HG02763 (cell line): ENCODE results near the gene VPS41.

Experiments used
- ATAC-seq: cut with Tn5 transposase; IDR thresholded peaks from one replicate; pipeline ENCODE4 v1.9.1; 2021; ENCODE audit warnings: mild to moderate bottlenecking, moderate library complexity; ENCODE audit not compliant: unreplicated experiment

The VPS41 gene

DNA sequence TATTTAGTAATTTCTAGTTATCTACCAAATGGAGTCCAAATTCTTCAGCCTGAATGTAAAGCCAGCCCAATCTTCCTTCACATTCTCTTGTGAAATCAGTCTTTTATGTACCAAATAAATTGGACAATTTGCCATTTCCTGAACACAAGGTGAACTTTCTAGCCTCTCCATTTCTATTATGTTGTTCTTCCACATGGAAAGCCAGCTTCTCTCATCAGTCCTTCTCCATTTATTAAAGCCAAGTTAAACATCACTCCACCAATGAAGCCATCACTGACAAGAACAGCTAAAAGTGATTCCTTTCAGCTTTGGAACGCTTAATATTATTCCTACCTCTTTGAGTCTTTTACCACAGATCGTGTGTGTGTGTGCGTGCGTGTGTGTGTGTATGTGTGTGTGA, 88.4 kb downstream of the VPS41 start:
- no peak for ATAC-seq

DNA sequence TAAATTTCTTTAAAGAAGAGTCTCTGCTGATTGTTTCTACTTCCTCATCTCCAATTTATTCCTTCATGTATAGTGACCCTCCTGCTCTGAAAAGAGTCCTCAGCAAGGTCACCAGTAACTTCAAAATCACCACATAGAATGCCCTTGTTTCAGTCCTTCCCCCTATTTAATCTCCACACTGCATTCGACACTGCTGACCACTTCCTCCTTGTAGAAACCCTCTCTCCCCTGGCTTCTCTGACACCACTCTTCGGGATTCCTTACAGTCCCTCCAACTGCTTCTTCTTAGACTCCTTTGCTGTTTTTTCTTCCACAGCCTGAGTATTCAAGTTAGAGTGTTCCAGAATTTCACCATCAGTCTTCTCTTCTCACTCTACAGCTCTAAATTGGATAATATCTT, 89.5 kb downstream of the VPS41 start:
- no peak for ATAC-seq

DNA sequence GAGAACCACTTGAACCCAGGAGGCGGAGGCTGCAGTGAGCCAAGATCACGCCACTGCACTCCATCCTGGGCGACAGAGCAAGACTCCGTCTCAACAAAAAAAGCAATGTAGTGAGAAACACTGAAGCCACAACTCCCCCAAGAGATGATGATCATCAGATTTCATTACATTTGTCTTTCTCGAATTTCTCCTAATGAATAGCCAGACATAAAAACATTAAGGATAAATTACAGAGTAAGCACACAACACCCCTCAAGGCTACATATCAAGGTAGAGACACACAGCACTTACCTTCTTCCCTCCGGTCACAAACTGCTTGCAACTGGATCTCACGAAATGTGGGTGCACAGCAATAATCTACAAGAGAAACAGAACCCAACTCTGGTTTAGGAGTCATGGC, 91.5 kb downstream of the VPS41 start:
- no peak for ATAC-seq

DNA sequence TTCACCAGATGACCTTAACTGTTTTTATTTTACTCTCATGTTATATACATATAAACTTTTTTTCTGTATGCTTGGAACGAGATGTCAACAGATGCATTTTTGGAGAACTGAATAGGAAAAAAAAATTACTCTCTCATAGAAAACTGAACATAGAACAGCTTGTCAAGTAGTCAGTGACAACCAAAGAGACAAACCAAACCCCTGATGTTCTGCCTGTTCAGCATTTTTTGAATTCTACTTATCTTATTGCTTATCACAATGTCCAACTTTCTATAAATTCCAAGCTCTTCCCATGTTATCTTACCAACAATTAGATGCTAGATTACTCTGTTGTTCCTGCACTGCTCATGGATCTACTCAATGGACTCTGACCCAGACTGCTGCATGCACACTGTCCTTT, 95.2 kb downstream of the VPS41 start:
- no peak for ATAC-seq

DNA sequence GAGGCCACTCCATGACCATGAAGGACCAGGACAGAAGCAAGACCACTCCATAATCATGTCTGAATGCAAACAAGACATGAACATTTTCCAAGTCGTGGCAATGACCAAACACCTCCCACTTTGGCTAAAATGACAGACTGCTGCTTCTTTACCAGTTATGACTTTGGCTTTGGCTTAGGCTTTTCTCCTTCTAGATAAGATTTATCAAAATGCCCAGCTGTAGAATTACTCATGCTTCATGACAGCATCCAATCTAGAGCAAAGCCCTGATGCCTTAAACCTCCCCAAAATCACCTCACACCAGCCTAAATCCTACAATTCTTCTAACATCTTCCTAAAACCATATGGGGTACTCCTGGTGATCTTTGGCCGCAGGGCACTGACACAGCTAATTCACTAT, 102.1 kb downstream of the VPS41 start:
- no peak for ATAC-seq

DNA sequence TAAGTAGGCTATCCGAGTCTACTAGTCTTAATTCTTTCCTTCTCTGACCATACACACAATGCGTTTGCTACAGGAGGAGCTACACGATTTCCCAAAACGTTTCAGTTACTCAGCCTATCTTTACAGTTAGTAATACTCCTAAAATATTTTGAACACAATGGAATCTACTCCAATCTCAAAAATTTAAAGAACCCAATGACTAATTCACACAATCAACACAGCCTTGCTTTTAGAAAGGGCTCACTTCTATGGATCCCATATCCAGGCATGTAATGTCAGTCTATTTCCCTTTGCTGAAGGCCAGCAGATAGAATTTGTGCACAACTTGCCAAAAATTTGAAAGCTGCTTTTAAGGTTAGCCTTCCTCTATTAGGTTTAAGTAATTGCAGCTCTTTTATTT, 107.2 kb downstream of the VPS41 start:
- no peak for ATAC-seq

DNA sequence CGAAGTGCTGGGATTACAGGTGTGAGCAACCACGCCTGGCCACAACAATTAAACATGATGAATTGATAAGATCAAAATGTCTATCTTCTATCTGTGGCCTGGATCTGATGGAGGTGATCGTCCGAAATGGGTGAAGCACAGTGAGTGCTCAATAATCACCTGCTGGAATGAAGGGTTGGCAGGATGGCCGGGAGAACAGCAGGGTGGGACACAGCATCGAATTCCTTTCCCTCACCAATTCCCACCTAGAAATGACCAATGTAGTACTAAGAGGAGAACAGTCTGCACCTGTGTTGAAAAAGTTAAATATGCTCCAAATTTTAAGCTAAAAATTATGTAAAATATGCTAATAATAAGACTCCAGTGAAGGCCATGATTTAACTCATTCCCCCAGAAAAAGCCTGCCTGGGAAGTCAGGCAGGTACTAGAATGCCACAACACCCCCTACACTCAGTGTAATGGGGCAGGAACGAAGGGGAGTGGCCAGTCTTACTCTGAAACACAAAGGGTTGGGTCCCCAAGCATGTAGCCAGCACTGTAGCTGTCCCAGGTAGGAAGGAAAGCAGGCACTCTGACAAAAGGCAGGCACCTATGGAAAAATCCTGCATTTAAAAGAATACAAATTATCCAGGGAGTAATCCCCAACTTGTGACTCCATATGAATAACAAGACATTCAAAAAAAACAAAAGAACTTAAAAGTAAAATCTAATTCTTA, 110.3 kb downstream of the VPS41 start:
- no peak for ATAC-seq

DNA sequence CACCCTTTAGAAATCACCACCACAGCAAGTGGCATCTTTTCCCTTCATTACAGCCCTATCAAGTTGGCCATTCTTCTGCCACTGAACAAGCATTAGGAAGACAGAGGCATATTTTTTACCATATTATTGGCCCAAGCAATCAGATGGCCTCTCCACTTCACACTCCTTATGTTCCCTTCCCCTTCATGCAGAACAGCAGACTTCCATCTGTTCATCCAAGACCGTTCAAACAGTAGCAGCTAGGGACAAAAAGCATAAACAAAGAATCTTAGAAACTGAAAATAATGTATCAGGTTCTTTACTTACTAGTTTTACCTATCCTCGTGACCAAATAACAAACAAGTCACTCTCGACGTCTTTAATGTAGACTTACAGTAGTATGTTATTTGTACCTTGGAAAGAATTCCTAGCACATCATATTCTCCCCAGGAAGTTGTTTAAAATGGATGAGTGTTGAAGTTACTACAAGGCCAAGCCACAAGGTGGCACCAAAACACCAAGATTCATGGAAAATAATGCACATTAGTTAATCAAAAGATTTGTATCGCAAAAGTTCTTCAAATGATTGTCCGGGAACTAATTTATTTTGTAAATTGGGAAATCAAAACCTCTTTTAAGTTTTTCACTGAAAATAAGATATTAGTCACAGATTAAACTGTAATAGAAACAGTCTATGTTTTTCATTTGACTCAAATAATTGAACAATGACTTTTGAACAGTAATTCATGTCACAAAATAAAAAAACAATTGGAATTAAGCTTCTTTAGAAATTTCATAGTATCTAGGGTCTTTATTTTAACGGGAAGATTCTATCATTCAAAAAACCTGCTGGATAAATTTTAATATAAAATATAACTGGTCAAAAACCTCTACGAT, 112.1 kb downstream of the VPS41 start:
- no peak for ATAC-seq

DNA sequence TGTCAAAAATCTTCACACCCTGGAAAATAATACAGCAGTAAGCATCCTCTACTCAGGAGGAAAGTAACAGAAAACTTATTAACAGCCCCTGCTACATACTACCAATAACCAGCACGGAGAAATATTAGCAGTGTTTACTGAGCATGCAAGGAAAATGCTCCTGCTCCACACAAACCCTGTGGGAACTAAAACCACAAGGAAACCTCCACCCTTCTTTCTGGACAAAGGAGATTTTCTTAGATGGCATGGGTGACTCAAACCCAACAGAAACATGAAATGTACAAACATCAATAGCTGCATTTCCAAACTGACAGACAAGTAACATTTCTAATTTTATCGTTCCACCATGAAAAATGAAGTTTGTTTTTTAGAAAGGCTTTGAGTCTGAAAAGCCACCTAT, 113.4 kb downstream of the VPS41 start:
- ATAC-seq: no peak

DNA sequence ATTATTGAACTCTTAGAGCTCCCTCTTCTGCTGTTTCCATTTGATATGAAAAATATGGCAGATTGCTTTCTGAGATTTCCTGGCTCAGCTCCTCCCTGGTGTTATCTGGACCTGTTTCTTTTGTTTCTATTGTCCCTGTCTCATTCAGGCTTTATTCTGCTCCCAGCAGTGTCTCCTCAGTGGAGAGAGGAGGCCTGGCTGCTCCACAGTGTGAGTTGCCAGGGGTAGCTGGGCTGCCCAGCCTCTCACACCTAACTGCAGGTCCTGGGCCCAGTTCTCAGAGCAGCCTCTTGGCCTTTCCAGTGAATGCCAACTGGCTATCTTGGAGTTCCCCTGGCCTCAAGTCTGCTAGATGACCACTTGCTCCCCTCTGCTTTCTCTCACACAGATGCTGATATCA, 127.0 kb downstream of the VPS41 start:
- no peak for ATAC-seq

DNA sequence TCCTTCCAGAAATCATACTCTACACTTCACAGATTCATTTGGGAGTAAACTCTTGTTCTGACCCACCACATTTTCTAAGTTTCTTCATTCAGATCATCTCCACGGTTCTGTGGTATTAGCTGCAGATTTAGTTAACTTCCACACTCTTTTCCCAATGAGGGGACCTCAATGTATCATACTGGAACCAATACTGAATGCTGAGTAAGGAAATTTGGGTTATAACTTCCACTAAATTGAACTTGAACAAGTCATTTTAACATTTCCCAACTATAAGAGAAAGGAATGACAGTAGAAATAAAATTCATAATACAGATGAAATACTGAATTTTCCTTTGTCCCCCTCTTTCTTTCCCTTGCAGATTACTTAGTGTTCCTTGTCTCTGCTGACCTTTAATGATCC, 131.4 kb downstream of the VPS41 start:
- no peak for ATAC-seq

DNA sequence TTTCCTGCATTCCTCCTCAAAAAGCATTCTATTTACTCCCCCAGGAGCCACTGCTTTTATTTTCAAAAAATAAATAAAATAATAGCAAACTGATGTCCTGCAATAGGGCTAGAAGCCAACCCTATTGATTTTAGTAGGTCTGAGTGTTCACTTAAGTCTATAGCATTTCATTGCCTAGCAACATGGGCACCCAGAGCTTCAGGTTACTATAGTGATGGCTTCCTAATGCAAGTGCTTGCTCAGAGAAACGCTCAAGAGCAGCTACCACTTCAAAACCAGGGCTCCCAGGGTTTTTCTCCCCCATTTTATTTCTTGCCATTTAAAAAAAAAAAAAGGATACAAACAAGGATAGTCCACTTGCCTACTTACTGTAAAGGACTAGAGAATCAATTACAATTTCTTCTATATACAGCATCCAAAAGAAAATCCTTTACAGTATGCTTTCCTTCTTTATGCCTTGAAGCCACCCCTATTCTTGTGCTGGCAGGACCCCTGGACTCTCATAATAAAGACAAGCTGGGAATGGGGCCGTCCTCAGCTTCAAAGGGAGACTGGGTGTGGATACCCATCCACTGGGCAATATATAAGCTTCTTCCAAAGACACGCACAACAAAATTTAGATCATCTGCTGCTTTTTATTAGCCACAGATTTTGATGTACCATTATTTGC, 133.3 kb downstream of the VPS41 start:
- ATAC-seq: no peak

DNA sequence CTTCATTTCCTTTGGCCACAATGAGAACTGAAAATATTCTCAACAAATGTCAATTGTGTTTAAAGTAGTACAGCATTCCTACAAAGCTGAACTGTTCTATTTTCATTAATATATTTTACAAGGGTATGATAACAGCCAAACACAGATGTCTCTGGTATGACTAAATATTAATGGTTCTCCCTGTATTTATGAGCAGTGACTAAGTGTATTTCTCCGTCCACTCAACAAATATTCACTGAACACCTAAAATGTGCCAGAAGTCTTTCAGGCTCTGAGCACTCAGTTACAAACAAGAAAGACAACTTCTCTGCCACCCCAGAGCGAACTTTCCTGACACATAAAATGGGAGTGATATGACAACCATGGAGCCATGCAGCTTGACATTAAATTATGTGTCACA, 135.6 kb downstream of the VPS41 start:
- no peak for ATAC-seq

DNA sequence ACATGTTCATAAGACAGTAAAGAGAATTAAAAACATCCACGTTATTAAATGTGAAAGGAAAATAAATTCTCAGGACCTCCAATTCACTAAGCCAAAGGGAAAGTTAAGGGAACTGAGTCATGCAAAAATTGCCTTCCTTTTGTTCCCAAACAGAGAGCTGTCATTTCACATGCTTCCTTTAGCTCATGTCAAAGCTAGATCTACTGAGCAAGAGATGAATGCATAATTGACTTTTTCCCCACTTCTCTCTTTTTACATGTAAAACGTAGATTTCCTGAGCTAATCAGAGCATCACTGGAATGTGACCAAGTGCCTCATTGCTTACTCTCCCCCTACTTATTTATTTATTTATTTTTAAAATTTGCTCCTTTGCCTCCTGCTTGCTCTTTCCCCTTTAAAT, 148.8 kb downstream of the VPS41 start:
- ATAC-seq: no peak

DNA sequence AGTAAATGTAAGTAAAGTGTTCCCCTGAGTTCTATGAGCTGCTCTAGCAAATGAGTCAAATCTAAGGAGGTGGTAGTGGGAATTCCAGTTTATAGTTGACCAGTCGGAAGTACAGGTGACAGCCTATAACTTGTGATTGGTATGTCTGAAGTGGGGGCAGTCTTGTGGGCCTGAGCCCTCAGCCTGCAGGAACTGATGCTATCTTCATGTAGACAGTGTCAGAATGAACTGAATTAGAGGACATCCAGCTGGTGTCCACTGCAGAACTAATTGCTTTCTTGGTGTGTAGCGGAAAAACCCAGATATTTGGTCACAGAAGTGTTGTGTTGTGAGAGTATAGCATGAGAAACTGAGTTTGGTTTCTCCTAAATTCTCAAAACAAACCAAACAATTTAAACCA, 150.0 kb downstream of the VPS41 start:
- ATAC-seq: no peak

DNA sequence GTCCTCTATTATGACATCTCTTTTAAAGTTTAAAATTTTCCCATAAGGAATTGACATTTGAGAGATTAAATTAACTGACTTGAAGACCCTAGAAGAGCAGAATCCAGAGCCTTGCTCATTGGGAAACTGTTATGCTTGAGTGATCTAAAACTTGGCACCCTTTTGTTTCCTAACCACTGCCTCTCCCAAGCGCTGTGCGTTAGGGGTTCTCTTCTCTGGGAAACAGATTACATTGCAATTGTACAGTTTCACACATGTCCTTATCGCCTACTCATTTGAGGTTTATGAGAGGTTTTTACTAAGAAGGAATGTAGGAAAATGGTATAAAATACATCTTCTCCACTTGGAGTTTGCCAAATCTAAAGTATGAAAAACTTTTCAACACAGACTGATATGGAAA, 151.1 kb downstream of the VPS41 start:
- ATAC-seq: no peak

DNA sequence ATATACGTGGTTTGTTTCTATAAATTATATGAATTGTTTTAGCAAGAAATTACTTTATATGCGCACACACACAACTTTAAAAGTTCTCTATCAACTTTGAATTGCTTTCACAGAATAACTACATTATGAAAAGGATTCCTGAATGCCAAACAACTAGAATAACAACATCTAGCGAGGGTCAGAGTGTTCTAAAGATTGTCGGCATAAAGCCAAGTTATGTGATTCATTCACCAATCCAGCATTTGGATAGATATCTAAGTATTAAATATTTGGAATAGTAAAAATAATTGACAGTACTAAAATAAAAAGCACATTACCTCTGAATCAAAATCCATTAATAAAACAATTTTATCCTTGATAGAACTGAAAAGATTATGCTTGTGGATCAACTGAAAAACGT, 152.5 kb downstream of the VPS41 start:
- no peak for ATAC-seq

DNA sequence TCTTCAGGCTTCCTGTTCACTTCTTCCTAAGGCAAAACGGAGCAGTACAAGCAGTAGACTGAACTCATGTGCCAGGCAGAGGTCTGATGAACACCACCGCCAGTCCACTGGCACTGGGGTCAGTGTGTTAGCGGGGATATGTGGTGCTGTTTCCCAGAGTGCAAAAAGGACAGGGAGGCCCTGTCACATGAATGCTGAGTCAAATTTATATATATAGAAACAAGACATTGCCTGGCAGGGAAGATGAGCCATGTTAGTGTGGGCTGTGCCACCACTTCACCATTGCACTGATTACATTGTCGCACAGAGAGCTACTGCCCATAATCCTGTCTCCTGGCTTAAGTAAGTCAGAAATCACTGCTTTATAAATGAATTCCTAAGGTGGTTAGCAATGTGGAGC, 155.6 kb downstream of the VPS41 start:
- no peak for ATAC-seq

DNA sequence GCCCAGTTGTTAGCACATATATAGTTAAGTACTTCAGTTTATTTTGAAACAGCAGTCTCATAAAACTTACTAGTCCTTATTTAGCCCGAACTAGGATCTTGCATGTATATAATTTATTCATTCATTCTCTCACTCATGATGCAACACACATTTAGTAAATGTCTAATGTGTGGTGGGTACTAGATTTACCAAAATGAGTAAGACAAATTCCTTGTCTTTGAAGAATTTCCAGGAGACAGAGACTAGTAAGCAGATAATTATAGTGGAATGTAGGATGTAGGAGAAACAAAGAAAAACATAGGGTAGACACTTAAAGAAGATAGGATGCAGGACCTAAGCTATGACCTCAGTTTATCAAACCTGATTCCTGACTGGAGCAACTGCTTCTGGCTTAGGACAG, 157.6 kb downstream of the VPS41 start:
- ATAC-seq: no peak

DNA sequence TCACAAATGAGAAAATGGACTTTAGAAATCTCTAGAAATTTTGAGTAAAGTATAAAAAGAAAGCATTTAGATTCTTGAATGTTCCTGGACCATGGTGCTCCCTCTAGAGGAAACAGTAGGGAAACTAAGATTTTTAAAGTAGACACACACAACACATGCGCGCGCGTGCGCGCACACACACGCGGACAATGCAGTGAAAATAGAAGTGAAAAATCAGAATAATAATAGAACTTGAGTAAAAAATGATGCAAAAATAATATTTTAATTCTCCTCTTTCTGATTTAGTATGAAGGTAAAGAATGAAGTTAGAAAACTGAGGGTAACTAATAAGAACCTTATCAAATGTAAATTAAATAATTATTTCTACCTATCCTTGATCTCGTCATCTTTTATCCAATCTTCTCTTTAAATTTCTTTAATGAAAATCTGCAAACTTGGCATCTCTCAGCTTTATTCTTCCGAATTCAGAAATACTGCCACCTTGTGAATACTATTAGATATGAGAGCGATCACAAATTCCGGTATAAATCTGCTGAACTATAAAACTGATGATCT, 160.9 kb downstream of the VPS41 start:
- no peak for ATAC-seq

DNA sequence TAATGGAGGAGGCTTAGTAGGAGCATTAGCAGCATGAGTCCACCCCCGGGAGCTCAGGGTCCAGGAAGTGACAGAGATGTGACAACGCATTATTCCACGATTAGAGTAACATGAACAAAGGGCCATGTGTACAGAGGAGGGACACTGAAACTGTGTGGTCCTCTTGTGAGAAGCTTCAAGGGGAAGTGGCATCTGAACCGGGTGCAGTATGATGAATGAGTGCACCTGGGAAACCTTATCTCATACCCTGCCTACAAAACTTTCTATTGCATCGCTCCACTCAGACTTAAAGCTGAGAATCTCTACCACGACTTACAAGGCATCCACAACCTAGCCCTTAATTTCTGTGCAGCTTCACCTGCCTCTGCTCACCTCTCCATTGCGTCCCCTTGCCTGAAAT, 162.6 kb downstream of the VPS41 start:
- no peak for ATAC-seq

DNA sequence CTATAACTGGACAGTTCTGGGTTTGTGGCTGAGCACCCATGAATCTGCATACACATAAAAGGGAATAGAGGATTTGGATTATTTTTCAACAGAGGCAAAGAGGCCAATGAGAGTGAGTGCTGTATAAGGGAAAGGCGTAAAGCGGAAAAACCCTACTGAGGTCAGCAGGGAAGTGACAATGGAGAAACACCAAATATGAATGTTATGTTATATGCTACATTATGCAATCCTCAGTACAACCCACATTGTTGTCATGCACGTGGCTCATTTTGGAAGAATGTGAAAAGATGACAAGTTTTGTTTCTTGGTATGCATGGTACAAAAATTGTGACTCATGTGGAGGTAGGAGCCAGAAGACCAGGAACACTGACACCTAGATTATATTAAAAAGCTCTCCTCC, 164.2 kb downstream of the VPS41 start:
- no peak for ATAC-seq
